Left colon (tissue), 2 donors: ENCODE data around the gene ITGA7. TPM values are rescaled to one million over a fixed set of nuclear protein-coding genes. Genes with fewer than 3 reads are reported as not detected.

Source experiments
- ATAC-seq: fragments of 200-7000 bp; cut with Tn5 transposase; one replicate; pipeline ENCODE4 v1.9.1; 2020; ENCODE audit warnings: mild to moderate bottlenecking, moderate library complexity
- DNase-seq, 2 donors: peaks; one replicate each; pipeline ENCODE4 v3.0.0-alpha.2; 2020
- intact Hi-C, 2 donors: fragments of 100-400 bp; cut with DNase I in 1 of 2; cut with micrococcal nuclease in 1 of 2; formaldehyde crosslinking; loops; one replicate each; pipeline versions ENCODE4 v1.11.2 to v1.14.0; 2022; cut with DNase I, micrococcal nuclease
- total RNA-seq, 2 donors: library from RNA; stranded (reverse); fragmentation: NEBNext Ultra II Directional; extraction: Animal tissue kit (Norgen Biotek cat#: 25700); gene quantifications; one replicate each; pipeline ENCODE4 v1.2.1, GENCODE V29; 2021
- donor health status: DM: no; HTN: no; CAD: no.
- donor health status: DM: yes; HTN: yes; CAD: no.

The ITGA7 gene
- total RNA-seq, 2 donors from 2014 or later: 10.2 to 56.5 TPM

DNA sequence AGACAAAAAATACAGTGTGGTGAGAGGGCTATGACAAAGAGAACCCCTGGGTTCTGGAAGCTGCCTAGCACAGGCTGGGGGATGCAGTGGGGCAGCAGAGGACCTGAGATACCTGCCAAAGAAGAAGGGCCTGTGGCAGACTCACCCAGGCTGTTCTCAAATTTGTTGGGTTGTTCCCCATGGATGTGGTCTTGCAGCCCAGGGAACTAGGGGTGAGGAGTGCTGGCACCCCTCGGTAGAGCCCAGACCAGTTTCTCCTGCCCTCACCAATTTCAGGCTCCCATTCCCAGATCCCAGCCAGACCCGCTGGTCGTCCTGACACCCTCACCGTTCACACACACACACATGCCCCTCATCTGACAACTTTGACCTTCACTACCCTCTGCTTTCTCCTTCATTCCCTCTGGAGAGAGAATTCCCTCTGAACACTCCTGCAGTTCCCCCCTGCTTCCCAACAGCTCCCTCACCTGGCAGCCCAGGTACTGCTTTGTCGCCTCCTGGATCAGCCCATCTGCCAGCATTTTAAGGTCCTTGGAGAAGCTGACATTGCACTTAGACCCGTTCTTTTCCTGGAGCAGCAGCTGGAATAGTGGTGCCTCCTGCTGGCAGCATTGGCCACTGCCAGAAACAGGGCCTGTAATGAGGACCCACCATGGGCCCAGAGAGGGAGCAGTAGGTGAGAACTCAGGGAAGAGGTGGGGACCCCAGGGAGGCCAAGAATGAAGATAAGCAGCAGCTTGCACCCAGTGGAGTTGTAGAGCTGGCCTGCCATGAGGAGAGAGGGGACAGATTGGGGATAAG is 29.3 kb upstream of the ITGA7 start:
- ATAC-seq (peak; percentile 85), DNase-seq (peak; percentile 83 to 87)
- intact Hi-C loops: no loop called here

GRCh38 chr12:55736076-55736475 is 28.4 kb upstream of the ITGA7 start:
- ATAC-seq (no peak), DNase-seq (no peak)
- intact Hi-C loops: no loop called here

DNA sequence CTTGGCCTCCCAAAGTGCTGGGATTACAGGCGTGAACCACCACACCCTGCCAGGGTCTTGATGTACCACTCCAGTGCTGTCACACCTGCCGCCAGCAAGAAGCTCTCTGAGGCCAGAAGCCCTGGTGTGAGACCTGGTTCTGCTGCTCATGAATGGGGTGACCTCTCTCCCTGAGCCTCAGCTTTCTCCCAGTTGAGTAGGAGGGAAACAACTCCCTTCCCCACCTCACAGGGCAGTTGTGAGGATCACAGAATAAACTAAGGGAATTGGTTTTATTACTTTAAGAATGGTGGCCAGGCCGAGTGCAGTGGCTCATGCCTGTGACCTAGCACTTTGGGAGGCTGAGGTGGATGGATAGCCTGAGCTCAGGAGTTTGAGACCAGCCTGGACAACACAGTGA is 26.9 kb upstream of the ITGA7 start:
- DNase-seq: no peak
- no peak for ATAC-seq
- intact Hi-C loops: no loop called here

- DNase-seq (no peak), ATAC-seq (no peak)
- intact Hi-C loops: no loop called here
Measured at GRCh38 chr12:55733858-55734257, 26.2 kb upstream of the ITGA7 start.

- DNase-seq: no peak
Measured at GRCh38 chr12:55733021-55733555, 25.4 kb upstream of the ITGA7 start.

GRCh38 chr12:55732288-55732687 is 24.6 kb upstream of the ITGA7 start:
- intact Hi-C loops: no loop called here
- ATAC-seq (no peak), DNase-seq (no peak)

More at GRCh38 chr12:55733021-55733555, 25.4 kb upstream of the ITGA7 start:
- ATAC-seq: no peak
- intact Hi-C loops: no loop called here

GRCh38 chr12:55729819-55730818 is 22.4 kb upstream of the ITGA7 start:
- intact Hi-C loops: no loop called here
- ATAC-seq: peak; percentile 13
- peak in 1 of 2 donors; percentile 68 for DNase-seq

- DNase-seq (peak; percentile 92 to 96), ATAC-seq (peak; percentile 75)
- intact Hi-C loops: no loop called here
Measured at GRCh38 chr12:55728939-55729818, 21.5 kb upstream of the ITGA7 start, which contains the start of gene CD63. Gene CD63 (minus strand): TSS chr12:55729009. CDS start chr12:55728341, 668 bp downstream.

DNA sequence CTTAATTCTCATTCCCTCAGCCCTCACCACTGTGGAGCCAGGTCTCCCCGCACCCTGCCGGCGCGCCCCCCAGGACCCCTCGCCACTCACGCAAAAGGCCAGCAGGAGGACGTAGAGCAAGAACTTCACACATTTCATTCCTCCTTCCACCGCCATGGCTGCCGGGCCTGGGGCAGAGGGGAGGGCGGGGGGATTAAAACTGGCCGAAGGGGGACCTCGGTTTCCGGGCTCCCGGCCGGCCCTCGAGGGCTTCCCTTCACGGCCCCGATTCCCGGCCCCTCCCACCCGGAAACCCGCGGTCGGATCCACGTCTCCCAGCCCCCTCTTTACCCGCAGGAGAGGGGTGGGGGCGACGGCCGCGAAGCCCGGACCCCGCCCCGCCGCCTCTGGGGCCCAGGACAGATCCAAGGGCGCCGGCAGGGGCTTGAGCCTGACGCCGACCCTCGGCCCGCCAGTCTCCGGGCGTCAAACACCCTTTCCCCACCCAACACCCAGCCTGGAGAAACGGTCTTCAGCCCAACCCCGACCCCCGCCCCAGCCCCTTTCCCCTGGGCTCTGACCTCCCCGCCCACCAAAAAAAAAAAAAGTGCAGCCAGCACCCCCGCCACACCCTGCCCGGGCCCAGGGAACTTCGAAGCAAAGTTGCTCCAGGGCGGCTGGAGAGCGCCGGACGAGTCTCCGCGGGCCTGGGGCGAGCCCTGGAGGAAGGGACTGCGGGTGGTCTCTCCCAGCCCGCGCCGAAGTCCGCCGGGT is 20.7 kb upstream of the ITGA7 start:
- intact Hi-C loops: no loop called here
- peak; percentile 51 for ATAC-seq
- peak; percentile 81 to 86 for DNase-seq

GRCh38 chr12:55727643-55728185 is 20.0 kb upstream of the ITGA7 start:
- ATAC-seq: peak; percentile 17
- peak; percentile 74 to 76 for DNase-seq
- intact Hi-C loops: no loop called here

- DNase-seq (no peak), ATAC-seq (no peak)
Measured at GRCh38 chr12:55726971-55727370, 19.3 kb upstream of the ITGA7 start.

GRCh38 chr12:55725556-55725955 is 17.9 kb upstream of the ITGA7 start:
- intact Hi-C loops: no loop called here
- no peak for DNase-seq
- no peak for ATAC-seq

More at GRCh38 chr12:55726971-55727370, 19.3 kb upstream of the ITGA7 start:
- intact Hi-C loops: no loop called here

GRCh38 chr12:55724940-55725309 is 17.2 kb upstream of the ITGA7 start:
- ATAC-seq (no peak), DNase-seq (no peak)
- intact Hi-C loops: no loop called here

DNA sequence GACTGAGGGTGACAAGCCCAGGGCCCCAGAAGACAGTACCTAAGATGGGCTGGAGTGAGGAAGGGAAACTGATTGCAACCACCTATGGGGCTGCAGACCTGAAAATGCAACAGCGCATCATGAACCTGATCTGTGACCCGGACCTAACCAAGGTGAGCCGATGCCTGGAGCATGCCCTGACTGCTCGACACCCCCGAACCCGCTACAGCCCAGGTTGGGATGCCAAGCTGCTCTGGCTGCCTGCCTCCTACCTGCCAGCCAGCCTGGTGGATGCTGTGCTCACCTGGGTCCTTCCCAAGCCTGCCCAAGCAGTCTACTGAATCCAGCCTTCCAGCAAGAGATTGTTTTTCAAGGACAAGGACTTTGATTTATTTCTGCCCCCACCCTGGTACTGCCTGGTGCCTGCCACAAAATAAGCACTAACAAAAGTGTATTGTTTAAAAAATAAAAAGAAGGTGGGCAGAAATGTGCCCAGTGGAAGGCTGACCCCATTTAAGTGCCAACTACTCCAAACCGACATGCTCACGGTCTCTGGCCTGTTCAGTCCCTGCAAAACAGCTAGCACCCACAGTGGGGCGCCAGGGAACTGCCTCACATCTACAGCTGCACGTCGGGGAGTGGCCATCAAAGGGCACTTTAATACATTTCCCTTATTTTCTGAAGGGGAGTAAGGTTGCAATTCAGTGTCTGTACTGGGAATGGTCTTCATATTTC is 16.7 kb upstream of the ITGA7 start:
- intact Hi-C loops: no loop called here
- DNase-seq (peak; percentile 76 to 85), ATAC-seq (no peak)

- no peak for DNase-seq
- intact Hi-C loops: no loop called here
- no peak for ATAC-seq
Measured at GRCh38 chr12:55723516-55724225, 16.0 kb upstream of the ITGA7 start.

GRCh38 chr12:55722948-55723347 is 15.2 kb upstream of the ITGA7 start:
- ATAC-seq: no peak
- intact Hi-C loops: no loop called here
- DNase-seq: no peak
